HFFc6 (cell line): ENCODE measurements around the gene FNDC3B. TPM values are rescaled to one million over a fixed set of nuclear protein-coding genes. Genes with fewer than 3 reads are reported as not detected.
"Not testable (repeated sequence)": the region's sequence is repeated elsewhere in the genome, so short reads cannot be mapped to it uniquely, and the experiment has no call there.

Source experiments
- DNase-seq: peaks from one replicate; pipeline ENCODE4 v3.0.0-alpha.2; 2018
- H3K27ac Mint-ChIP-seq: 2 replicates; pipeline ENCODE4 v1.8.0; 2020; ENCODE audit warnings: mild to moderate bottlenecking, mixed read lengths
- H3K27me3 Mint-ChIP-seq: 2 replicates; pipeline ENCODE4 v1.8.0; 2021; ENCODE audit warnings: mild to moderate bottlenecking, moderate library complexity, mixed read lengths; ENCODE audit not compliant: insufficient read depth
- H3K36me3 Mint-ChIP-seq: 2 replicates; pipeline ENCODE4 v1.8.0; 2021; ENCODE audit warnings: low read depth, mixed read lengths
- H3K4me1 Mint-ChIP-seq: 2 replicates; pipeline ENCODE4 v1.8.0; 2020; ENCODE audit warnings: low read depth, mixed read lengths
- H3K4me3 Mint-ChIP-seq: 2 replicates; pipeline ENCODE4 v1.8.0; 2020; ENCODE audit warnings: mild to moderate bottlenecking, moderate library complexity, mixed read lengths
- H3K9me3 Mint-ChIP-seq: 2 replicates; pipeline ENCODE4 v1.8.0; 2020; ENCODE audit warnings: mild to moderate bottlenecking, mixed read lengths
- total RNA-seq, 6 experiments: library from RNA; stranded (reverse); fragmentation: NEBNext Ultra II Directional; extraction: Animal tissue kit (Norgen Biotek cat#: 25700); gene quantifications; 2 replicates in 1 of 6; 3 replicates in 5 of 6; pipeline ENCODE4 v1.2.3, GENCODE V29; 2021
- TF ChIP-seq, protein P1 (sequence below): fragments of 200-600 bp; sonication (generic); IDR thresholded peaks from 2 replicates; pipeline ENCODE4 v1.5.0; 2021; ENCODE audit warnings: antibody characterized with exemption, mild to moderate bottlenecking

FNDC3B gene
- total RNA-seq, 6 experiments from 2014 or later, result 133 to 192 (median 155) TPM

GRCh38 chr3:172040078-172040980 lies 951 bp downstream of the FNDC3B start:
- Mint-ChIP-seq H3K36me3 (peaks cover 32% of the 10 kb centered on the region), H3K4me1 (peaks cover 52% of the 10 kb centered on the region), H3K4me3 (peak overlapping the region; percentile 95), H3K27ac (peak overlapping the region; percentile 93), H3K9me3 (no peaks in the 10 kb centered on the region), H3K27me3 (peaks cover 4% of the 10 kb centered on the region; the same call in 1 of the 2 replicates)
- TF ChIP-seq, protein P1, sequence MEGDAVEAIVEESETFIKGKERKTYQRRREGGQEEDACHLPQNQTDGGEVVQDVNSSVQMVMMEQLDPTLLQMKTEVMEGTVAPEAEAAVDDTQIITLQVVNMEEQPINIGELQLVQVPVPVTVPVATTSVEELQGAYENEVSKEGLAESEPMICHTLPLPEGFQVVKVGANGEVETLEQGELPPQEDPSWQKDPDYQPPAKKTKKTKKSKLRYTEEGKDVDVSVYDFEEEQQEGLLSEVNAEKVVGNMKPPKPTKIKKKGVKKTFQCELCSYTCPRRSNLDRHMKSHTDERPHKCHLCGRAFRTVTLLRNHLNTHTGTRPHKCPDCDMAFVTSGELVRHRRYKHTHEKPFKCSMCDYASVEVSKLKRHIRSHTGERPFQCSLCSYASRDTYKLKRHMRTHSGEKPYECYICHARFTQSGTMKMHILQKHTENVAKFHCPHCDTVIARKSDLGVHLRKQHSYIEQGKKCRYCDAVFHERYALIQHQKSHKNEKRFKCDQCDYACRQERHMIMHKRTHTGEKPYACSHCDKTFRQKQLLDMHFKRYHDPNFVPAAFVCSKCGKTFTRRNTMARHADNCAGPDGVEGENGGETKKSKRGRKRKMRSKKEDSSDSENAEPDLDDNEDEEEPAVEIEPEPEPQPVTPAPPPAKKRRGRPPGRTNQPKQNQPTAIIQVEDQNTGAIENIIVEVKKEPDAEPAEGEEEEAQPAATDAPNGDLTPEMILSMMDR, result peak; percentile 46
- DNase-seq, result peak; percentile 78

- TF ChIP-seq, protein P1, result 0 out of 2 replicates have a peak, but pooled peaks have one; percentile 15
- DNase-seq, result peak; percentile 55
Measured at GRCh38 chr3:172040981-172041963, 1.9 kb downstream of the FNDC3B start.

GRCh38 chr3:172042136-172042662 lies 2.8 kb downstream of the FNDC3B start:
- TF ChIP-seq, protein P1, result no peak
- Mint-ChIP-seq H3K4me3 (peak overlapping the region; percentile 95), H3K27me3 (peaks cover 4% of the 10 kb centered on the region; the same call in 1 of the 2 replicates), H3K9me3 (no peaks in the 10 kb centered on the region), H3K4me1 (peaks cover 68% of the 10 kb centered on the region), H3K36me3 (peaks cover 32% of the 10 kb centered on the region), H3K27ac (peak overlapping the region; percentile 93)
- DNase-seq, result peak; percentile 31

More at GRCh38 chr3:172040981-172041963, 1.9 kb downstream of the FNDC3B start:
- peak overlapping the region; percentile 95 for H3K4me3 Mint-ChIP-seq
- no peaks in the 10 kb centered on the region for H3K9me3 Mint-ChIP-seq
- peaks cover 4% of the 10 kb centered on the region; the same call in 1 of the 2 replicates for H3K27me3 Mint-ChIP-seq
- H3K36me3 Mint-ChIP-seq, result peaks cover 32% of the 10 kb centered on the region
- H3K4me1 Mint-ChIP-seq, result peaks cover 61% of the 10 kb centered on the region
- peak overlapping the region; percentile 93 for H3K27ac Mint-ChIP-seq

GRCh38 chr3:172042663-172043179 lies 3.3 kb downstream of the FNDC3B start:
- Mint-ChIP-seq H3K27ac (peak overlapping the region; percentile 93), H3K4me3 (peak overlapping the region; percentile 95), H3K36me3 (peaks cover 35% of the 10 kb centered on the region), H3K4me1 (peaks cover 70% of the 10 kb centered on the region)
- peak; percentile 73 for DNase-seq
- not testable (repeated sequence) for H3K27me3 Mint-ChIP-seq, H3K9me3 Mint-ChIP-seq

GRCh38 chr3:172043233-172043632 lies 3.9 kb downstream of the FNDC3B start:
- no peak for DNase-seq
- TF ChIP-seq, protein P1, result no peak
- Mint-ChIP-seq H3K4me3 (peak overlapping the region; percentile 60), H3K9me3 (no peaks in the 10 kb centered on the region), H3K36me3 (peaks cover 37% of the 10 kb centered on the region), H3K27ac (no peak overlapping the region; the same call in 1 of the 2 replicates), H3K4me1 (peaks cover 67% of the 10 kb centered on the region), H3K27me3 (peaks cover 4% of the 10 kb centered on the region; the same call in 1 of the 2 replicates)
